Type B pancreatic cell (in vitro differentiated cells): ENCODE data around the gene CLCF1. TPM values are rescaled to one million over a fixed set of nuclear protein-coding genes. Genes with fewer than 3 reads are reported as not detected.

Experiments
- DNase-seq: peaks from one replicate; pipeline ENCODE4 v3.0.0; 2021; ENCODE audit warnings: mixed read lengths; ENCODE audit not compliant: unreplicated experiment; ENCODE audit errors: extremely low spot score
- H3K27ac Mint-ChIP-seq: 2 replicates; pipeline ENCODE4 v1.8.0; 2021; ENCODE audit warnings: mild to moderate bottlenecking, mixed read lengths
- H3K27me3 Mint-ChIP-seq: 2 replicates; pipeline ENCODE4 v1.8.0; 2021; ENCODE audit warnings: mixed read lengths
- H3K36me3 Mint-ChIP-seq: 2 replicates; pipeline ENCODE4 v1.8.0; 2021; ENCODE audit warnings: mixed read lengths
- H3K4me1 Mint-ChIP-seq: one replicate; pipeline ENCODE4 v1.8.0; 2021; ENCODE audit warnings: mixed read lengths; ENCODE audit not compliant: unreplicated experiment
- H3K4me3 Mint-ChIP-seq: 2 replicates; pipeline ENCODE4 v1.8.0; 2021; ENCODE audit warnings: mild to moderate bottlenecking, mixed read lengths
- H3K9me3 Mint-ChIP-seq: 2 replicates; pipeline ENCODE4 v1.8.0; 2021; ENCODE audit warnings: mixed read lengths
- total RNA-seq: library from RNA; stranded (reverse); gene quantifications from 2 replicates; pipeline ENCODE4 v1.2.1, GENCODE V29; 2021; ENCODE audit warnings: low replicate concordance
- TF ChIP-seq, protein P1 (sequence below): fragments of 200-600 bp; sonication (generic); conservative IDR thresholded peaks from 2 replicates; pipeline ENCODE4 v1.5.0; 2021; ENCODE audit warnings: antibody characterized with exemption, mild to moderate bottlenecking

The CLCF1 gene
- total RNA-seq, 1 donor from 2014 or later: 3.2 TPM

DNA sequence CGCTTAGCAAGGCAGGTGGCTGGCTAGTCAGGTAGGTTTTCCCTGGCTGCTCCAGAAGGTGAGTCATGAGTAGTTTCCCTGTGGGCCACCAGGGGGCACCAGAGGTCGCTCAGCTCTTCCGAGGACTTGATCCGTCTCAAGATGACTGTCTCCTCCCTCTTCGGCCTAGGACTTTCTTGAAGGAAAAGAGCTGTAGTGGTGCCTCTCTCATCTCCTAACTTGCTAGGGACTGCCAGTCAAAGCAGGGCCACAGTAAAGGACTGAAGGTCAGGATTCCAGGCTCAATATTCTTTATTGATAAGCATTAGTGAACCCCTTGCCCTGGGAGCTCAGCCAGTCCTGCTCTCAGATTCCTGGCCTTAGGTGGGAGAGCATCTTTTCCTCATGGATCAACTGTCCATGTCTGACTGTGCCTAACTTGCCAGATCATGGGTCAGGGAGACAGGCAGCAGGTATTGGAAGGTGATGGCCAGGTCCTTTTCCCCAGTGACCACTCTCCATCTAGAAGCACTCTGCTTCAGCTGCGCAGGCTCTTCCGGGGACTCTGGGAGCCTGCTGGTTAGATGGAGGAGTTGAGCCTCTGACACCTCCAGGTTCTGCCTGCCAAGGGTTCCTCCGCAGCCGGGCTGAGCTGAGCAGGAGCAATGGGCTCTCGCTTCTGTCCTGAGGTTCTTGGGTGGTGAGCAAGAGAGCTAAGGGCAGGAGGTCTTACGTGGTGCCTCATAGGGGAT lies 22.0 kb downstream of the CLCF1 start:
- DNase-seq: no peak
- Mint-ChIP-seq H3K36me3 (no peaks in the 10 kb centered on the region), H3K27ac (peak overlapping the region; percentile 79), H3K27me3 (no peaks in the 10 kb centered on the region), H3K4me1 (peaks cover 24% of the 10 kb centered on the region), H3K9me3 (no peaks in the 10 kb centered on the region), H3K4me3 (peak overlapping the region; percentile 80)
- TF ChIP-seq, protein P1, sequence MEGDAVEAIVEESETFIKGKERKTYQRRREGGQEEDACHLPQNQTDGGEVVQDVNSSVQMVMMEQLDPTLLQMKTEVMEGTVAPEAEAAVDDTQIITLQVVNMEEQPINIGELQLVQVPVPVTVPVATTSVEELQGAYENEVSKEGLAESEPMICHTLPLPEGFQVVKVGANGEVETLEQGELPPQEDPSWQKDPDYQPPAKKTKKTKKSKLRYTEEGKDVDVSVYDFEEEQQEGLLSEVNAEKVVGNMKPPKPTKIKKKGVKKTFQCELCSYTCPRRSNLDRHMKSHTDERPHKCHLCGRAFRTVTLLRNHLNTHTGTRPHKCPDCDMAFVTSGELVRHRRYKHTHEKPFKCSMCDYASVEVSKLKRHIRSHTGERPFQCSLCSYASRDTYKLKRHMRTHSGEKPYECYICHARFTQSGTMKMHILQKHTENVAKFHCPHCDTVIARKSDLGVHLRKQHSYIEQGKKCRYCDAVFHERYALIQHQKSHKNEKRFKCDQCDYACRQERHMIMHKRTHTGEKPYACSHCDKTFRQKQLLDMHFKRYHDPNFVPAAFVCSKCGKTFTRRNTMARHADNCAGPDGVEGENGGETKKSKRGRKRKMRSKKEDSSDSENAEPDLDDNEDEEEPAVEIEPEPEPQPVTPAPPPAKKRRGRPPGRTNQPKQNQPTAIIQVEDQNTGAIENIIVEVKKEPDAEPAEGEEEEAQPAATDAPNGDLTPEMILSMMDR: peak; percentile 96

DNA sequence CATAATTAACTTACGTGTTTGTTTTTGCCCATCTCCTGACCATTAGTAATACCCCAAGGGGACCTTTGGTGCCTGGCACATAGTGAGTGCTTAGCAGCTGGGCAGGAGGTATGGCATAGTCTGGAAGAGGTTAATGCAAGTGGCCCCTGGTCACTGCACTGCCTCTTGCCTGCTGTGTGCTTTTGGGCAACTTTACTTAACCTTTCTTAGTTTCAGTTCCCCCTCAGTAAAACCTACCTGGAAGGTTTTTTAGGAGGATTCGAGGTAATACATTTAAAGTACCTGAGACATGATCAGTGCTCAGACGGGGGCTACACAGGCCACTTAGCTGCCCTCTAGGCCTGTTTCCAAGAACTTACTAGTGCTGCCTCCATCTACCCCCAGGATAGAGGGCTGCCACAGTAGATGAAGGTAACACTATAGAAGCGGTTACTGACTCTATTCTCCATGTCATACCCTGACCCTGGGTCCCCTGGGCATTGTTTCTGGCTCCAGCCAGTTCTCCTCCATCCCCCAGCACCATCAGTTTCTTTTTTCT lies 23.4 kb downstream of the CLCF1 start:
- TF ChIP-seq, protein P1: no peak
- H3K9me3 Mint-ChIP-seq: no peaks in the 10 kb centered on the region
- DNase-seq: no peak
- H3K4me1 Mint-ChIP-seq: peaks cover 30% of the 10 kb centered on the region
- no peaks in the 10 kb centered on the region for H3K36me3 Mint-ChIP-seq
- peak overlapping the region; percentile 7 for H3K27ac Mint-ChIP-seq
- H3K4me3 Mint-ChIP-seq: no peak overlapping the region
- H3K27me3 Mint-ChIP-seq: no peaks in the 10 kb centered on the region

DNA sequence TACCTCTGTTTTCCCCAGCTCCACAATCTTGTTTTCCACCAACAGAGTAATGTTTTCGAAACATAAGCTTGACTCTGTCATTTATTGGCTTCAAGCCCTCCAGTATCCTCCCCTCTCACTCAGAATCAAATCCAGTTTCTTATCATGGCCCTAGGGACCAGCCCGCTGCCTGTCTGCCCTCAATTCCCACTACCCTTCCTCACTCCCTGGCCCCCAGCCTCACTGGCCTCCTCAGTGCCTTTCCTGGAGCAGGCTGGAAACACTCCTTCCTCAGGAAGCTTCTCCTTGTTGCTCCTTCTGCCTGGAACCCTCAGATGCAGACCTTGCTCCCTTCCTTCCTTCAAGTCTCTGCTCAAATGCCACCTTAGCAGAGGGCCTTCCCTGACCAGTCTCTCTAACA lies 23.9 kb downstream of the CLCF1 start:
- TF ChIP-seq, protein P1: no peak
- H3K36me3 Mint-ChIP-seq: no peaks in the 10 kb centered on the region
- H3K4me1 Mint-ChIP-seq: peaks cover 30% of the 10 kb centered on the region
- DNase-seq: no peak
- peak overlapping the region; percentile 7 for H3K27ac Mint-ChIP-seq
- H3K9me3 Mint-ChIP-seq: no peaks in the 10 kb centered on the region
- no peaks in the 10 kb centered on the region for H3K27me3 Mint-ChIP-seq
- H3K4me3 Mint-ChIP-seq: no peak overlapping the region

DNA sequence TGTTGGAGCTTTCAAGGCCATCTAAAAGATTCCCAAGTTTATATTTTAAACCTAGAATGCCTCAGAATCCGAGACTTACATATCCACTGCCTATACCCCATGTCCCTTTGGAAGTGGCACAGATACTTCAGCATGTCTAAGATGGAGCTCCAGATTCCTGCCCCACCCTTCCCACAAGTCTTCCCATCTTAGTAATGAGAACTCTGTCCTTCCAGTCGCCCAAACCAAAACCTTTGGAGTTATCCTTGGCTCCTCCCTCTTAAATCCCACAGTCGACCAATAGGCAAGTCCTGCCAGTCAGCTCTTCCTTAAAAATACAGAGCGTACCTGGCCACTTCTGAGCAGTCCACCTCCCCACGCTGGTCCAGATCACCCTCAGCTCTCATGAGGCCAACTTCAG lies 24.4 kb downstream of the CLCF1 start:
- Mint-ChIP-seq H3K36me3 (no peaks in the 10 kb centered on the region), H3K27me3 (no peaks in the 10 kb centered on the region), H3K9me3 (no peaks in the 10 kb centered on the region), H3K27ac (peak overlapping the region; percentile 67), H3K4me3 (no peak overlapping the region), H3K4me1 (peaks cover 27% of the 10 kb centered on the region)
- DNase-seq: no peak
- TF ChIP-seq, protein P1: no peak

DNA sequence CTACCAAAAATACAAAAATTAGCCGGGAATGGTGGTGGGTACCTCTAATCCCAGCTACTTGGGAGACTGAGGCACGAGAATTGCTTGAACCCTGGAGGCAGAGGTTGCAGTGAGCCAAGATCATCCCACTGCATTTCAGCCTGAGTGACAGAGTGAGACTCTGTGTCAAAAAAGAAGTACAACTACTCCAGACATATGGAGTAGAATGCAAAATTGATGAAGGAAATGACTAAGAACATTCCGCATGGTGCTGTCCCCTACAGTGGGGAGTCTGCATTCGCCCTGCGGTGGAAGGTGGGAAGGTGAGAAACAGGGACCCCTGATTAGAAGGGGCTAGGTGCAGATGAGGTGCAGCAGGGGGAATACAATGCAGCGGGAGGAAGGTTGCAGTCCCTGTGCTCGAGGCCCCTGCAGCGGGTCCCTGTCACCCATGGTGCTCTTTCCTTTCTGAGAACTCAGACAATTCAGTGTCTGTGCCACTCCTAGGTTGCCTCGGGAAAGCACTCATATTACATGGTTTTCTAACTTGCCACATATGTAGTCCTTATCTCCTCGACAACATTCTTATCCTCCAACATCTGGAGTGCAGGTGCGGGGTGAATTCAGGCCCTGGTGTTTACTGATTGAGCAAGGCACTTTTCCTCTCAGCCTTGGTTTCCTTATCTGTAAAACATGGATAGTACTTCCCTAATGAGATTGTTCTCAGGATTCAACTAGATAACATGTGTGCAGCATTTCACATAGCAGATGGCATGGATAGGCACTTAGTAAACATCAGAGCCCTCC lies 25.2 kb downstream of the CLCF1 start:
- H3K27ac Mint-ChIP-seq: peak overlapping the region; percentile 67
- TF ChIP-seq, protein P1: no peak
- peaks cover 22% of the 10 kb centered on the region for H3K4me1 Mint-ChIP-seq
- no peaks in the 10 kb centered on the region for H3K9me3 Mint-ChIP-seq
- H3K4me3 Mint-ChIP-seq: no peak overlapping the region
- H3K27me3 Mint-ChIP-seq: no peaks in the 10 kb centered on the region
- H3K36me3 Mint-ChIP-seq: no peaks in the 10 kb centered on the region
- DNase-seq: no peak
